Neutrophil (primary cell): ENCODE data around the gene AMER2.

ENCODE experiments used
- H3K27ac ChIP-seq: fragments of 200-600 bp; sonication (generic); 2 replicates; pipeline ENCODE4 v1.5.1; 2016; ENCODE audit warnings: mild to moderate bottlenecking, moderate library complexity
- H3K27me3 ChIP-seq: fragments of 200-600 bp; sonication (generic); 2 replicates; pipeline ENCODE4 v1.6.0; 2016; ENCODE audit warnings: mild to moderate bottlenecking
- H3K36me3 ChIP-seq: fragments of 200-600 bp; sonication (generic); 2 replicates; pipeline ENCODE4 v1.5.1; 2017
- H3K4me1 ChIP-seq, 2 experiments: fragments of 200-600 bp in 1 of 2; sonication (generic) in 1 of 2; 1 replicate in 1 of 2; 2 replicates in 1 of 2; pipeline versions ENCODE4 v1.5.1 to v1.6.1; 2013 to 2016; ENCODE audit warnings: low read depth in 1 of 2, low read length in 1 of 2, mild to moderate bottlenecking in 1 of 2, moderate library complexity in 1 of 2; ENCODE audit not compliant: control insufficient read depth in 1 of 2, insufficient read depth in 1 of 2
- H3K4me3 ChIP-seq, 2 experiments: fragments of 200-600 bp in 1 of 2; sonication (generic) in 1 of 2; 1 replicate in 1 of 2; 2 replicates in 1 of 2; pipeline ENCODE4 v1.5.1; 2013 to 2016; ENCODE audit warnings: low read depth in 1 of 2, low read length in 1 of 2, mild to moderate bottlenecking in 1 of 2, moderate library complexity in 1 of 2
- H3K9me3 ChIP-seq: fragments of 200-600 bp; sonication (generic); 2 replicates; pipeline ENCODE4 v1.5.1; 2016
- CTCF ChIP-seq: fragments of 200-600 bp; sonication (generic); IDR thresholded peaks from 2 replicates; pipeline ENCODE4 v1.5.1; 2016; ENCODE audit warnings: antibody characterized with exemption

AMER2 gene

GRCh38 chr13:25149711-25150110, 22.4 kb downstream of the AMER2 start:
- no peak for TF ChIP-seq CTCF
- no peaks in the 10 kb centered on the region for H3K36me3 ChIP-seq
- no peaks in the 10 kb centered on the region for H3K9me3 ChIP-seq
- H3K27me3 ChIP-seq, result peaks cover 55% of the 10 kb centered on the region
- no peaks in the 10 kb centered on the region for H3K4me1 ChIP-seq
- H3K27ac ChIP-seq, result no peak overlapping the region
- no peak overlapping the region for H3K4me3 ChIP-seq

- no peaks in the 10 kb centered on the region for H3K4me1 ChIP-seq
- no peaks in the 10 kb centered on the region for H3K9me3 ChIP-seq
- no peak overlapping the region for H3K4me3 ChIP-seq
- no peak for TF ChIP-seq CTCF
- peaks cover 51% of the 10 kb centered on the region for H3K27me3 ChIP-seq
- no peak overlapping the region for H3K27ac ChIP-seq
- H3K36me3 ChIP-seq, result no peaks in the 10 kb centered on the region
These were observed 23.7 kb downstream of the AMER2 start for GRCh38 chr13:25148402-25148771.

- H3K4me1 ChIP-seq, result no peaks in the 10 kb centered on the region
- no peaks in the 10 kb centered on the region for H3K9me3 ChIP-seq
- H3K27me3 ChIP-seq, result peaks cover 48% of the 10 kb centered on the region
- H3K4me3 ChIP-seq, result no peak overlapping the region
- H3K27ac ChIP-seq, result no peak overlapping the region
- TF ChIP-seq CTCF, result no peak
- H3K36me3 ChIP-seq, result no peaks in the 10 kb centered on the region
These were observed 24.3 kb downstream of the AMER2 start for GRCh38 chr13:25147638-25148401.

GRCh38 chr13:25143706-25144105, 28.4 kb downstream of the AMER2 start:
- no peaks in the 10 kb centered on the region for H3K9me3 ChIP-seq
- H3K4me3 ChIP-seq, result no peak overlapping the region
- TF ChIP-seq CTCF, result no peak
- H3K4me1 ChIP-seq, result no peaks in the 10 kb centered on the region
- H3K27me3 ChIP-seq, result peaks cover 34% of the 10 kb centered on the region
- H3K27ac ChIP-seq, result no peak overlapping the region
- no peaks in the 10 kb centered on the region for H3K36me3 ChIP-seq

- Histone ChIP-seq H3K27me3 (peaks cover 47% of the 10 kb centered on the region), H3K36me3 (no peaks in the 10 kb centered on the region), H3K4me3 (no peak overlapping the region), H3K9me3 (no peaks in the 10 kb centered on the region), H3K4me1 (no peaks in the 10 kb centered on the region), H3K27ac (no peak overlapping the region)
- TF ChIP-seq CTCF, result no peak
These were observed 31.0 kb downstream of the AMER2 start for GRCh38 chr13:25141042-25141441.

GRCh38 chr13:25137788-25138115, 34.3 kb downstream of the AMER2 start:
- H3K4me1 ChIP-seq, result no peaks in the 10 kb centered on the region
- no peaks in the 10 kb centered on the region for H3K36me3 ChIP-seq
- no peak for TF ChIP-seq CTCF
- no peak overlapping the region for H3K27ac ChIP-seq
- peaks cover 59% of the 10 kb centered on the region for H3K27me3 ChIP-seq
- H3K4me3 ChIP-seq, result no peak overlapping the region
- H3K9me3 ChIP-seq, result no peaks in the 10 kb centered on the region
